Peyer's patch (tissue), 4 donors: ENCODE measurements around the gene RAB34. TPM values are rescaled to one million over a fixed set of nuclear protein-coding genes. Genes with fewer than 3 reads are reported as not detected.
A peak's percentile ranks its signal among the peaks of the same experiment; 100 is the strongest.

ENCODE experiments used
- DNase-seq, 3 donors: peaks; one replicate each; pipeline ENCODE4 v3.0.0-alpha.2; 2017 to 2019
- H3K27ac ChIP-seq, 4 donors: fragments of 200-600 bp; sonication (generic); one replicate each; pipeline ENCODE4 v1.5.1; 2016 to 2019
- H3K27me3 ChIP-seq, 2 donors: fragments of 200-600 bp; sonication (generic); one replicate each; pipeline ENCODE4 v1.5.1; 2019
- H3K36me3 ChIP-seq, 3 donors: fragments of 200-600 bp; sonication (generic); one replicate each; pipeline ENCODE4 v1.5.1; 2016 to 2019
- H3K4me1 ChIP-seq, 4 donors: fragments of 200-600 bp; sonication (generic); one replicate each; pipeline ENCODE4 v1.5.1; 2016 to 2019
- H3K4me3 ChIP-seq, 4 donors: fragments of 200-600 bp; sonication (generic); 1 replicate in 3 of 4; 2 replicates in 1 of 4; pipeline ENCODE4 v1.5.1; 2016 to 2019; ENCODE audit warnings: mild to moderate bottlenecking in 1 of 4
- H3K9me3 ChIP-seq, 4 donors: fragments of 200-600 bp; sonication (generic); one replicate each; pipeline ENCODE4 v1.5.1; 2016 to 2019; ENCODE audit warnings: mild to moderate bottlenecking in 1 of 4
- CTCF ChIP-seq, 6 experiments: fragments of 450-650 bp in 4 of 6; fragments of 200-600 bp in 2 of 6; sonication (generic) in 1 of 6; IDR thresholded peaks; one replicate each; pipeline ENCODE4 v1.5.1; 2017 to 2019; ENCODE audit warnings: antibody characterized with exemption in 6 of 6, mild to moderate bottlenecking in 3 of 6, moderate library complexity in 1 of 6
- POLR2A ChIP-seq, 2 donors: fragments of 450-650 bp; IDR thresholded peaks; one replicate each; pipeline ENCODE4 v1.5.1; 2017; ENCODE audit warnings: antibody characterized with exemption in 2 of 2, mild to moderate bottlenecking in 2 of 2, moderate library complexity in 2 of 2
- total RNA-seq, 4 donors: library from RNA; depleted of rRNA; stranded (reverse); fragments of >200 nt; gene quantifications; one replicate each; pipeline ENCODE4 v1.1.0, GENCODE V29; 2016

The RAB34 gene
- total RNA-seq, 4 donors from 2014 or later: 14.5 to 69.3 (median 30.2) TPM

DNA sequence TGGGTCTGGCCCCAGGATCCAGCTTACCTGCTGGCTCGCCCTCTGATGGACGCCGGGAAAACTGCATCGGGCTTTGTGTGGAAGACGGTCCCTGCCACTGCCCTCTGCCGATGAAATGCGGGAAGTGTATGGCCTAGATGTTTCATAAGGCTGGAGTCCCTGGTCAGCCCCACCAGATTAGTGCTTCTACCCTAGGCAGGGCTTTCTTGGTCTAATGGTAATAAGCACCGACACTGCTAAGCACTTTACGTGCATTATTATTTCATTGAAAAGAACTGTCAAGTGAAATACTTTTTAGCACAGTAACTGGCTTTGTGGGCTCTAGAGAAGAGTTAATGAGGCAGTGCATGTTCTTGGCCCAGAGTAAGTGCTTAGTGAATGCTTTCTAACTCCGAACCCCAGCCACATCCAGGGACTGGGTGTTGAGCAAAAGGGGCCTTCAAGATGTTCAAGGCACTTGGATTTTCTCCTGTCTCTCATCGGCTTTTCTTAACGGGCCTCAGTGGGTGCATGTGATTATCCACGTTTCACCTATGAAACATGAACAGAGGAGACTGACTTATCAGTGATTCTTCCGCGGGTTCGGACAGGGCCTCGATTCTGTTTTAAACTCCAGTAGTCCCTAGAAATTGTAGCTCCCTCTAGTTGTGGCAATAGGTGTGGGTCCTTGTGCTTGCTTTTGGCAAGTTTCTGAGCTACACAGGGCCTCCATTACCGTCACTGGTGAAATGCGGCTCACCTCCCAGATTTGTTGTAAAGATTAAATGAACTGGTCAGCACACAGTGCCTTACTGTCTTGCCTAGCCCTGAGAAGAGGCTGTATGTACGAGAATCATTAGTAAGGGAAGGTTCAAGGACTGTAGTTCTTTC lies 32.7 kb upstream of the RAB34 start:
- H3K4me3 ChIP-seq: peak overlapping the region in 1 of 4 donors; percentile 3
- peak in 1 of 2 donors; percentile 21 for TF ChIP-seq POLR2A (IDR thresholded peaks at IDR 0.05)
- peak; percentile 100 for TF ChIP-seq CTCF (IDR thresholded peaks at IDR 0.05)
- no peaks in the 10 kb centered on the region for H3K9me3 ChIP-seq
- peaks cover 0 to 40% (median 0%) of the 10 kb centered on the region in 3 donors for H3K36me3 ChIP-seq
- peak; percentile 94 to 98 (median 98) for DNase-seq
- H3K27ac ChIP-seq: peak overlapping the region; percentile 50 to 100 (median 78)
- no peaks in the 10 kb centered on the region for H3K27me3 ChIP-seq
- H3K4me1 ChIP-seq: peaks cover 3 to 43% (median 19%) of the 10 kb centered on the region in 4 donors

DNA sequence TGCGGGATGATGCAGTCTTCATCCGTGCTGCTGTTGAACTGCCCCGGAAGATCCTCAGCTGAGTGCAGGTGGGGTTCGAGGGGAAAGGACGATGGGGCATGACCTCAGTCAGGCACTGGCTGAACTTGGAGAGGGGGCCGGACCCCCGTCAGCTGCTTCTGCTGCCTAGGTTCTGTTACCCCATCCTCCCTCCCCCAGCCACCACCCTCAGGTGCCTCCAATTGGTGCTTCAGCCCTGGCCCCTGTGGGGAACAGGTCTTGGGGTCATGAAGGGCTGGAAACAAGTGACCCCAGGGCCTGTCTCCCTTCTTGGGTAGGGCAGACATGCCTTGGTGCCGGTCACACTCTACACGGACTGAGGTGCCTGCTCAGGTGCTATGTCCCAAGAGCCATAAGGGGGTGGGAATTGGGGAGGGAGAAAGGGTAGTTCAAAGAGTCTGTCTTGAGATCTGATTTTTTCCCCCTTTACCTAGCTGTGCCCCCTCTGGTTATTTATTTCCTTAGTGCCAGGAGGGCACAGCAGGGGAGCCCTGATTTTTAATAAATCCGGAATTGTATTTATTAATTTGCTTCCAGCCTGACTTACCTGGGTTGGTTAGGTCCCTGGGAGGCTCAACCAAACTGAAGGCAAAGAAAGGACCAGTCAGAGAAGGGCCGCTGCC lies 32.0 kb upstream of the RAB34 start:
- Histone ChIP-seq H3K9me3 (no peaks in the 10 kb centered on the region), H3K4me3 (peak overlapping the region in 2 of 4 donors; percentile 3 to 4), H3K4me1 (peaks cover 3 to 47% (median 24%) of the 10 kb centered on the region in 4 donors), H3K27me3 (no peaks in the 10 kb centered on the region), H3K27ac (peak overlapping the region; percentile 50 to 100 (median 78)), H3K36me3 (peaks cover 0 to 40% (median 0%) of the 10 kb centered on the region in 3 donors)
- DNase-seq: peak in 1 of 3 donors; percentile 56
- TF ChIP-seq POLR2A (IDR thresholded peaks at IDR 0.05) (no peak), CTCF (IDR thresholded peaks at IDR 0.05) (no peak)

DNA sequence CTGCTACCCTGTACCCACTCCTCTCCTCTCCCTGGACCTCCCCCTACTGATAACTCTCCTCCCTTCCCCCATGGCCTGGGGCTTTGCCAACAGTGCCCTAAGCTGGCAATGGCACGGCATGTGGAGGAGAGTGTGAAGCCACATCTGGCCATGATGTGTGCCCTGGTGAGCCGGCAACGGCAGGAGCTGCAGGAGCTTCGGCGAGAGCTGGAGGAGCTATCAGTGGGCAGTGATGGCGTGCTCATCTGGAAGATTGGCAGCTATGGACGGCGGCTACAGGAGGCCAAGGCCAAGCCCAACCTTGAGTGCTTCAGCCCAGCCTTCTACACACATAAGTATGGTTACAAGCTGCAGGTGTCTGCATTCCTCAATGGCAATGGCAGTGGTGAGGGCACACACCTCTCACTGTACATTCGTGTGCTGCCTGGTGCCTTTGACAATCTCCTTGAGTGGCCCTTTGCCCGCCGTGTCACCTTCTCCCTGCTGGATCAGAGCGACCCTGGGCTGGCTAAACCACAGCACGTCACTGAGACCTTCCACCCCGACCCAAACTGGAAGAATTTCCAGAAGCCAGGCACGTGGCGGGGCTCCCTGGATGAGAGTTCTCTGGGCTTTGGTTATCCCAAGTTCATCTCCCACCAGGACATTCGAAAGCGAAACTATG lies 31.3 kb upstream of the RAB34 start:
- no peaks in the 10 kb centered on the region for H3K27me3 ChIP-seq
- H3K36me3 ChIP-seq: peaks cover 0 to 40% (median 0%) of the 10 kb centered on the region in 3 donors
- peaks cover 3 to 47% (median 24%) of the 10 kb centered on the region in 4 donors for H3K4me1 ChIP-seq
- DNase-seq: no peak
- H3K9me3 ChIP-seq: no peaks in the 10 kb centered on the region
- H3K4me3 ChIP-seq: peak overlapping the region in 1 of 4 donors; percentile 4
- H3K27ac ChIP-seq: peak overlapping the region; percentile 12 to 100 (median 78)
- TF ChIP-seq POLR2A (IDR thresholded peaks at IDR 0.05) (no peak), CTCF (IDR thresholded peaks at IDR 0.05) (no peak)

DNA sequence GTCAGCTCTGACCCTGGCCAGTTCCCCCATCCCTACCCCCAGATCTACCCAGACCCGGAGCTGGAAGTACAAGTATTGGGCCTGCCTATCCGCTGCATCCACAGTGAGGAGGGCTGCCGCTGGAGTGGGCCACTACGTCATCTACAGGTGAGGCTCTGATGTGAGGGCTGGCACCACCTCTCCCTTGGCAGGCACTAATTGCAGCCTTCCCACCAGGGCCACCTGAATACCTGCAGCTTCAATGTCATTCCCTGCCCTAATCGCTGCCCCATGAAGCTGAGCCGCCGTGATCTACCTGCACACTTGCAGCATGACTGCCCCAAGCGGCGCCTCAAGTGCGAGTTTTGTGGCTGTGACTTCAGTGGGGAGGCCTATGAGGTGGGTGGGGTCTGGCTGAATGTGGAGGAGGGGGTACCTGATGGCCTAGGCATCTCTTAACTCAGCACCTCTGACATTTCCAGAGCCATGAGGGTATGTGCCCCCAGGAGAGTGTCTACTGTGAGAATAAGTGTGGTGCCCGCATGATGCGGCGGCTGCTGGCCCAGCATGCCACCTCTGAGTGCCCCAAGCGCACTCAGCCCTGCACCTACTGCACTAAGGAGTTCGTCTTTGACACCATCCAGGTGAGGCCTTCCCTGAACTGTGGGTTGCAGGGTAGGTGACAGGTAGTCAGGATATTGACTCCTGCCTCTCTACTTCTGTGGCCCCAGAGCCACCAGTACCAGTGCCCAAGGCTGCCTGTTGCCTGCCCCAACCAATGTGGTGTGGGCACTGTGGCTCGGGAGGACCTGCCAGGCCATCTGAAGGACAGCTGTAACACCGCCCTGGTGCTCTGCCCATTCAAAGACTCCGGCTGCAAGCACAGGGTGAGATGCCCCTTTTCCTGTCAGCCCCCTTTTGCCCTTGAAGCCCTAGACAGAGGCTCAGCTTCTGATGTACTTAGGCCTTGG lies 30.4 kb upstream of the RAB34 start:
- no peak for DNase-seq
- Histone ChIP-seq H3K4me1 (peaks cover 3 to 51% (median 24%) of the 10 kb centered on the region in 4 donors), H3K4me3 (peak overlapping the region in 2 of 4 donors; percentile 37 to 92), H3K9me3 (no peaks in the 10 kb centered on the region), H3K27ac (peak overlapping the region; percentile 27 to 100 (median 99)), H3K36me3 (peaks cover 0 to 40% (median 0%) of the 10 kb centered on the region in 3 donors), H3K27me3 (no peaks in the 10 kb centered on the region)
- TF ChIP-seq POLR2A (IDR thresholded peaks at IDR 0.05) (no peak), CTCF (IDR thresholded peaks at IDR 0.05) (no peak)
